NCI-H526 (cell line): Measurements from ENCODE around the gene ZIC4.

Source experiments
- DNase-seq, 2 experiments: peaks; one replicate each; lab custom pipeline; 2025; lab: John Stamatoyannopoulos, UW

The ZIC4 gene

DNA sequence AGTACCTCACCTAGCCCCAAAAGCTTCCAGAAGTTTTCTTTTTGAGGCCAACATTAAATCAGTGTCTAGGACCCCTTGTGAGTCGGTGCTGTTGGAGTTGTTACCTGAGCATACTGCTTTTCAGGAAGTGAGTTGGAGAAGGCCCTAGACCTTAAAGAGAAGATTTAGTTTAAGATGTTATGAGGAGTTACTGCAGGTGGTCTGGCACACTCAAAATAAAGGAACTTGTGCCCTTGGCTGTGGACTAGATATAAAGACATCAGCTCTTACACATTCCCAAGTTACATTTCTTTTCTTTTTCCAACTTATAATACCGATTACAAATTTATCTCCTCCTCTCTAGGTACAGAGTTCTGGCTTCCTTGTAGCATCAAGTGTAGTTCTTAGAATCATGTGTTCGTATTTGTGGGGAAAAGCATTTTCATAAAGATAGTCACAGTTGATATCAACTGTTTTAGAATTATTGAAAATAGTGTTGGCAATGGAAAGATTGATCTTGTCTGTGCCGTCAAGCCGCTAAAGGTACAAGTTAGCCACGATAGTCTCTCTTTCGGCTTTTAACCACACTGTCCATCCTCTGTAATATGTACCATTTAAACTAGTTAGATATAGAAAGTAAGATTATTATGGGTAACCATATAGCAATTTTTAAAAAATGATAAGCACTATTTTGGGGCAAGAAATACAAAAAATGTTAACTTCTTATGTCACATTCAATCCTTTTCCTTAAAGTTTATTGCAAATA, 11.4 kb upstream of the ZIC4 start:
- DNase-seq = no peak

- DNase-seq = no peak
Measured at GRCh38 chr3:147416931-147417330, 10.6 kb upstream of the ZIC4 start.

DNA sequence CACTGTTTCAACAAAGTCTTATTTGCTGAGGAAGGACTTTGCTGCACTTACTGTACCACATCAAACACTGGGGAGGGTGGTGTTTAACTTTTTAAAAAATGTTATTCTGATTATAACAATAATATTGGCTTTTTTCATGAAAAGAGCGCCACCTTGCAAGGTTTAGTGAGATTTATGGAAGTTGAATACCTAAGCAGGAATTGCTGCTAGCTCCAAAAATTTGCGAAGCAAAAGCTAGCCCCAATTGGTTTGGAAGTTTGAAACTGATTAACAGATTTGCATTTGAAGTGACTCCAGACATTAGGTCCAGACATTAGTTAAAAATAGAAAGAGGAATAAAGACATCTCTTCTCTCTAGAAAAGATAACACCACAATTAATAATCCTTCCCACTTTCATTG, 9.5 kb upstream of the ZIC4 start:
- DNase-seq = no peak

DNA sequence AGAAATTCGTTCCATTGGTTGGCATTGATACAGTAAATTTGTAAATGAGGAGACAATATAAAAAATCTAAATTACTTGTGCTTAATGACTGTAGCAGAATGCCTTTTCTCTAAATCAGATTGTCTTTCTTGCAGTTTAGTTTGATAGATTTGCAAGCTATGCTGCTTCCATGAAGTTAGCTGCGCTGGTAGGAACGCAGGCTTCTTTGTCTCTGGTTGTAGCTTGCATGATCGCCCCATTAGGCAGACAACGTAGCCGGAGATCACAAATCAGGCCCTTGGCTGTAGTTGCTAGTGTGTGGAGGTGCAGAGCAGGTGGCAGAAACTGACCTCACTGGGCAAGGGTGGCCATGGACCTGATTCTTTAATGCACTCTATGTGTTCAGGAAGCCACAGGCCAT, 8.9 kb upstream of the ZIC4 start:
- DNase-seq = no peak

GRCh38 chr3:147414390-147415138, 8.2 kb upstream of the ZIC4 start:
- no peak for DNase-seq

DNA sequence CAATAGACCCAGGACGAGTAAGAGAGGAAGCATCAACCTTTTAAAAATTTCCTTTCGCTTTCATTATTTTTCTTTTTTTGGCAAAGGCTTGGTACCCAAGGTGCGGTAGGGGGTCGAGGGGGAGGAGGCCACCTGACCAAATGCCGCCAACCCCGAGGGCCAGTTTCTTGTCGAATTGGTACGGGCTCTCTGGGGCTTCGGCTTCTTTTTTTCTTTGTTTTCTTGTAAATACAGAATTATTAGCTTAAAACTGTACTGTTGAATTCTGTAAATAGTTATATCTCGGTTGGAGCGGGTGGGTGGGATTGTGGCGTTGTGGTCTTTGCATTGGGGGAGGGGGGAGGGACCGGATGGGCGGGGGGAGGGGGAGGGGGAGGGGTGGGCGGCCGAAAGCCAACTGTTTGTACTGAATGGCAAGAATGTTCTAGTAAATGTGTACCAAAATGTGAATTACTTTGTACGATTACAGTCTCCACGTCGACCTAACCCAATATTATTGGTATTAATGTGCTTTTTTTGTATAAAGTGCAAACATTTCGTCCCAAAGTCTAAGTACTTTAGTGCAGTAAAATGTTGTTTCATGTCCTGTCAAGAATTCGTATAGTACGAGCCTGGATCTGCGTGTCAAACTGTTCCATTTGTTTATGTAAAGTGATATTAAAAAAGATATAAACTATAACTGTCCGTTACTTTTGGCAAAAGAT, 7.5 kb upstream of the ZIC4 start:
- no peak for DNase-seq

DNA sequence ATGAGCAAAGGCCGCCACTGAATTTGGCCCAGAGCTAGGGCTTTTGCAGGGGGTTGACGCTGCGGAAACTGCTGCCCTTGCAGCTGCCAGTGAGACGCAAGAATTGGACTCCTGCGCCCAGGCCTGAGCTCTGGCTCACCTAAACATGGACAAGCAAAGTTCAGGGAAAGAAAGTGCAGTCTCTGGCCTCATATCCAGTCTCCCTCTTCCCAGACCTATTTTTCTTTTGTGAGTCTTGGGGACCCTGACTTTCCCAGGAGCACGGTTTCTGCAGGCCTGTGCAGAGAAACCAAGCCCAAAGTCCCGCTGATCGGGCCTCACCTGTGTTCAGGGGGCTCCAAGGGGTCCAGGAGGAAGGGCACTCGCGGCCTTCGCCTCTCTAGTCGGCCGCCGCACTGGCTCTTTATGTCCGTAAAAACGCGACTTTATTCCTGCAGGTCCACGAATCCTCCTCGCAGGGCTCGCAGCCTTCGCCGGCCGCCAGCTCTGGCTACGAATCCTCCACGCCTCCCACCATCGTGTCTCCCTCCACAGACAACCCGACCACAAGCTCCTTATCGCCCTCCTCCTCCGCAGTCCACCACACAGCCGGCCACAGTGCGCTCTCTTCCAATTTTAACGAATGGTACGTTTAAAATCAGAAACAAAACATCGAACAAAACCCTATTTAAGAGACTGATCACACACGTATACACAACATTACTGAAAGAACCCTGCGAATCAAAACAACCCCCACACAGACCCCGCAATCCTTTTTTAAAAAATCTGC, 6.8 kb upstream of the ZIC4 start:
- no peak for DNase-seq

DNA sequence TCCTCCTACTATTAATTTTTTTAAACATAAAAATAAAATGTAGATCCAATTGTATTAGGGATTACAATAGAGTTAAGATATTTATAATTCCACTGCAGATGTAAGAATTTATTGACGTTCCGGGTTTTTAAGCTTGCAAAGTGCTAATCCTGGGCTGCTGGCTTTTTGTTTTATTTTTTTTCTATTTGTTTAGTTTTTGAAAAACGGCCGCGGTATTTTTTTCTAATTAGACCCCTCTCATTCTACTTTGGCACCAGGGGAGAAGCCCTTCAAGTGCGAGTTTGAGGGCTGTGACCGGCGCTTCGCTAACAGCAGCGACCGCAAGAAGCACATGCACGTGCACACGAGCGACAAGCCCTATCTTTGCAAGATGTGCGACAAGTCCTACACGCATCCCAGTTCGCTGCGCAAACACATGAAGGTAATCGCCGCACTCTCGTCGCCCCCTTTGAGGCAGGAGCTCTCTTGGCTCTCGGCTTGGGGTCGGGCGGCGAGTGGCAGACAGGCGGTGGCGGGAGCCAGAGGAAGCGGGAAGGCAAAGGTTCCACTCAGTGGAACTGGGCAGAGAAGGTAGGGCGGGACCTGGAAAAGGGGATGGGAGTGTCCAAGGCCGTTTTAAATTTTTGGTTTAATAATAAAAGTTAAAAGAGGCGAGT, 6.0 kb upstream of the ZIC4 start:
- no peak for DNase-seq

- DNase-seq = no peak
Measured at GRCh38 chr3:147411815-147412241, 5.5 kb upstream of the ZIC4 start.

- DNase-seq = no peak
Measured at GRCh38 chr3:147411238-147411814, 5.0 kb upstream of the ZIC4 start.

DNA sequence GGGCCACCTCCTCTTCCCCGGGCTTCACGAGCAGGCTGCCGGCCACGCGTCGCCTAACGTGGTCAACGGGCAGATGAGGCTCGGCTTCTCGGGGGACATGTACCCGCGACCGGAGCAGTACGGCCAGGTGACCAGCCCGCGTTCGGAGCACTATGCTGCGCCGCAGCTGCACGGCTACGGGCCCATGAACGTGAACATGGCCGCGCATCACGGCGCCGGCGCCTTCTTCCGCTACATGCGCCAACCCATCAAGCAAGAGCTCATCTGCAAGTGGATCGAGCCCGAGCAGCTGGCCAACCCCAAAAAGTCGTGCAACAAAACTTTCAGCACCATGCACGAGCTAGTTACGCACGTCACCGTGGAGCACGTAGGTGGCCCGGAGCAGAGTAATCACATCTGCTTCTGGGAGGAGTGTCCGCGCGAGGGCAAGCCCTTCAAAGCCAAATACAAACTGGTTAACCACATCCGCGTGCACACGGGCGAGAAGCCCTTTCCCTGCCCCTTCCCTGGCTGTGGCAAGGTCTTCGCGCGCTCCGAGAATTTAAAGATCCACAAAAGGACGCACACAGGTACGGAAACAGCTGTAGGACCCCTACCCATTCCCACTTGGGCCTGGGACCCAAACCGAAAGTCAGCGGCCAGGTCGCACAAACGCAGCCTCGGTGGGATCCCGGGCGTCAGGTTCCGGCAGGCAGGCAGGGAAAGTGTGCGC, 4.3 kb upstream of the ZIC4 start:
- DNase-seq = no peak

DNA sequence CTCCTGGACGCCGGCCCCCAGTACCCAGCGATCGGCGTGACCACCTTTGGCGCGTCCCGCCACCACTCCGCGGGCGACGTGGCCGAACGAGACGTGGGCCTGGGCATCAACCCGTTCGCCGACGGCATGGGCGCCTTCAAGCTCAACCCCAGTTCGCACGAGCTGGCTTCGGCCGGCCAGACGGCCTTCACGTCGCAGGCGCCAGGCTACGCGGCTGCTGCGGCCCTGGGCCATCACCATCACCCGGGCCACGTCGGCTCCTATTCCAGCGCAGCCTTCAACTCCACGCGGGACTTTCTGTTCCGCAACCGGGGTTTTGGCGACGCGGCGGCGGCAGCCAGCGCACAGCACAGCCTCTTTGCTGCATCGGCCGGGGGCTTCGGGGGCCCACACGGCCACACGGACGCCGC, 3.8 kb upstream of the ZIC4 start:
- DNase-seq = no peak

DNA sequence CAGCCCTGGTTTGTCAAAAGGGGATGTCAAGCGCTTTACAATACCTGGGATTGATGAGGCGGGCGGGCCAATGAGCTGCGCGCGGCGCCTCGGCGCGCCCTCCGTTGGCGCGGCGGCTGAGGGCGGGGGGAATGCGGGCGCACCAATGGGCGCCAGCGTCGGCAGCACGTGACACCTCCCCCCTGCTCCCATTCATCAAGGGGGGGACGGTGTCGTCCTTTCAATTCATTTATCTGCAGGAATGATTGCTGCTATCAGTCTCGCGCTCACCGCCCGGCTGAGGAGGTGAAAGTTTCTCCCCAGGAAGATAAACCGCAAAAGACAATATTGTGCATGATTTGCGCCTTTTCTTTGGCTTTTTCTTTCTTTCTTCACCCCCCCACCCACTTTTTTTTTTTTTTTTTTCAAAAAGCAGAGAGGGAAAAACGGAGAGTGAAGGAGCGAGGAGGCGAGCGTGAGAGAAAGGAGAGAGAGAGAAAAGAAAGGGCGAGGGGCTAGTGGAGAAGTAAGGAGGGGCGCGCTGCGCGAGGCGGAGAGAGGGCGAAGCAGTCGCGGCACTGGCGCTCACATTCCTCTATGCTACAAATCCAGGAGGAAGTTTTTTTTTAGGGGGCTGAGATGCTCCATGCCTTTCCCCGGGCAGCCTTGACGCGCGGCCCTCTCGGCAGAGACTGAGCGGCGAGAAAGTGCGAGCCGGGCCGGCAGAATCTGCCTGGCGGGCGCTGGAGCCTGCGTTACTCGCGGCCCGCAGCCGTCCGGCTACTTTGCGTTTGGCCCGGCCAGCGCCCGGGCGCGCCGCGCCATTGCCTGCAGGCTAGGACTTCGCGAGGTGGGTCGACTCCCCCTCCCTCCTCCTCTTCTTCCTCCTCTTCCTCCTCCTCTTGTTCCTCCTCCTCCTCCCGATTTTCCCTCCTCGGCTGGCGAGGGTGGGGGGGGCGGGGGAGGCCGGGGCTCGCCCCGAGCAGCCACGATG, 3.1 kb upstream of the ZIC4 start, which contains the start of gene ZIC1:
ZIC1 (plus strand) TSS at position 223 of the 973 bp plus-strand sequence; CDS start at position 971, 748 bp downstream.
- DNase-seq = no peak

DNA sequence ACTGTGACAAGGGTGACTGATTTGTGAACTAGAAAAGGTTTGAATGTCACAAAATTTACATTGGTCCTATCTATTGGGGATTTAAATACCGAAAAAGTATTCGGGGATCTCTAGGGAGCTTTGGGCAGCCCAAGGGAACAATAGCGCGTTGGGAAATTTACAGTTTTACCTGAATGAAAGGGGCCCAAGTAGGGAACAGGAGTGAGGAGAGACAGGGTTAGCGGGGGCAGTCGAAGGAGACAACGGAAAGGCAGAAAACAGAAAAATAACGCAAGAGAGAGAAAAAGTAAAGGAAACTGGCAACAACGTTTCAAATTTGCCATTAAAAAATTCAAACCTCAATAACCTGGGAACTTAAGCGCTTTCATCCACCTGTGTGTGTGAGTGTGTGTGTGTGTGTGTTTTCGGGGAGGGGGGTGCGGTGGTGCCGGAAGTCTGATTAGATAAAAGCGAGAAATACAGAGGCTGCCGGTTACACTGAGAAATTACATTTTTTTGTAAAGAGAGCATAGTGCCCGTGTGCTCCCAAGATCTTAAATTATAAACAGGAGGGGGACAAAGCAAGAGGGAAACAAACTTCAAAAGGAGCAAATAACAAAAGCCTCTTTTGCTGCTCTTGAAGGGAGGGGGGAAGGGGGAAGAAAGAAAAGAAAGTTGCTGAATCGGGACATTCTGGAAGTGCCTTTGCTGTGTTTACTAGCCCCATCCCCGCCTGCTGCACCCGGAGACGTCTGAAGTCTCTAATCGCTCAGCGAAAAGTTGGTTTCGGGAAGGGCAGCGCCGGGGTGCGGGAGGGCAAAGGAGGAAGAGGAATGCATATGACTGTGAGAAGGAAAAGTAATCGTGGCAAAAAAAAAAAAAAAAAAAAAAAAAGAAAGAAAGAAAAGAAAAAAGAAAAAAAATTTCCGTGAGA, 2.1 kb upstream of the ZIC4 start:
- peak in 1 of 2 experiments; percentile 25 for DNase-seq

DNA sequence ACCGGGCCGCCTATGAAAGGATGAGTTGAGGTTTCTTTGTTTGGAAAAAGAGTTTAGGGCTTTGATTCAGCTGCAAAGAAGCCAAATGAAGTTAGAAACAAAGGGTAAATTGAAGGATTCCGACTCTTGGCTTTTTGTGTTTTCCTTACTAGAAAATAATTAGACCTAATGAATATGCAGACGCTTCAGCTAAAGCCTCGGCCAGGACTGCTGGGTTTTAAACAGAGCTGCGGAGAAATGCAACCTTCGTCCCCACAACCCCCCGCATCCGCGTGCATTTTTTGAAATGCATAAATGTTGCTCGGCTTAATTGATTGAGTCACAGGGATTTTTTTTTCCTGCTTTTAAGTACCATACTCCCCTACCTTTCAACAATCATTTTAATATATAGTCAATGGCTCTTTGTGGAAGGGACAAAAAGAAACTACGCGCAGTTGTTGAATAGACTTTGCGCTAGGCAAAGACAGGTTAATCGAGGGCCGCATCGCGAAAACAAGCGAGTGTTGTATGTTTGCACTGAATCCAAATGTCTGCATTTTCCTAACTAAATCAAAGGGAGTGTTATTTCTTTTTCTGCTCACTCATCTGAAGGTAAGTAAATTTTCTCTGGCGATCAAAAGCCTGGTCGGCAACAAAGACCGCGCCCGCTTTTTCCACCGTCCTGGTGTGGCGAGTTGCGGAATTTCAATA, 1.3 kb upstream of the ZIC4 start:
- DNase-seq = peak in 1 of 2 experiments; percentile 67

- DNase-seq = peak in 1 of 2 experiments; percentile 33
Measured at GRCh38 chr3:147407114-147407497, 763 bp upstream of the ZIC4 start.

GRCh38 chr3:147405231-147406027, 914 bp downstream of the ZIC4 start:
- DNase-seq = no peak
